GM21825 (cell line): Measurements from ENCODE around the gene ITPK1.

Experiments
- ATAC-seq: cut with Tn5 transposase; IDR thresholded peaks from one replicate; pipeline ENCODE4 v1.9.1; 2021; ENCODE audit warnings: mild to moderate bottlenecking, moderate library complexity; ENCODE audit not compliant: unreplicated experiment

Gene ITPK1

GRCh38 chr14:92994131-92994676, 121.5 kb downstream of the ITPK1 start:
- ATAC-seq, result no peak

- no peak for ATAC-seq
These were observed 122.4 kb downstream of the ITPK1 start for GRCh38 chr14:92993302-92993701.

- no peak for ATAC-seq
These were observed 124.2 kb downstream of the ITPK1 start for GRCh38 chr14:92991536-92991935.

GRCh38 chr14:92990456-92991430, 125.0 kb downstream of the ITPK1 start:
- ATAC-seq, result no peak

GRCh38 chr14:92988786-92989755, 126.7 kb downstream of the ITPK1 start:
- ATAC-seq, result no peak

- ATAC-seq, result no peak
These were observed 127.8 kb downstream of the ITPK1 start for GRCh38 chr14:92987713-92988510.

GRCh38 chr14:92987148-92987570, 128.6 kb downstream of the ITPK1 start:
- ATAC-seq, result no peak

GRCh38 chr14:92986254-92987147, 129.2 kb downstream of the ITPK1 start:
- ATAC-seq, result no peak

- no peak for ATAC-seq
These were observed 130.2 kb downstream of the ITPK1 start for GRCh38 chr14:92985521-92985920.

- ATAC-seq, result no peak
These were observed 130.8 kb downstream of the ITPK1 start for GRCh38 chr14:92984896-92985295.

- ATAC-seq, result no peak
These were observed 131.5 kb downstream of the ITPK1 start for GRCh38 chr14:92984082-92984788.

GRCh38 chr14:92982956-92983355, 132.8 kb downstream of the ITPK1 start:
- ATAC-seq, result no peak

GRCh38 chr14:92981726-92982125, 134.0 kb downstream of the ITPK1 start:
- ATAC-seq, result no peak

GRCh38 chr14:92980866-92981265, 134.9 kb downstream of the ITPK1 start:
- ATAC-seq, result no peak

GRCh38 chr14:92978229-92979021, 137.3 kb downstream of the ITPK1 start:
- no peak for ATAC-seq

GRCh38 chr14:92976268-92976667, 139.5 kb downstream of the ITPK1 start:
- no peak for ATAC-seq

GRCh38 chr14:92974541-92975345, 141.0 kb downstream of the ITPK1 start:
- no peak for ATAC-seq
